ENCODE measurements around the gene NBL1.

NBL1 gene

DNA sequence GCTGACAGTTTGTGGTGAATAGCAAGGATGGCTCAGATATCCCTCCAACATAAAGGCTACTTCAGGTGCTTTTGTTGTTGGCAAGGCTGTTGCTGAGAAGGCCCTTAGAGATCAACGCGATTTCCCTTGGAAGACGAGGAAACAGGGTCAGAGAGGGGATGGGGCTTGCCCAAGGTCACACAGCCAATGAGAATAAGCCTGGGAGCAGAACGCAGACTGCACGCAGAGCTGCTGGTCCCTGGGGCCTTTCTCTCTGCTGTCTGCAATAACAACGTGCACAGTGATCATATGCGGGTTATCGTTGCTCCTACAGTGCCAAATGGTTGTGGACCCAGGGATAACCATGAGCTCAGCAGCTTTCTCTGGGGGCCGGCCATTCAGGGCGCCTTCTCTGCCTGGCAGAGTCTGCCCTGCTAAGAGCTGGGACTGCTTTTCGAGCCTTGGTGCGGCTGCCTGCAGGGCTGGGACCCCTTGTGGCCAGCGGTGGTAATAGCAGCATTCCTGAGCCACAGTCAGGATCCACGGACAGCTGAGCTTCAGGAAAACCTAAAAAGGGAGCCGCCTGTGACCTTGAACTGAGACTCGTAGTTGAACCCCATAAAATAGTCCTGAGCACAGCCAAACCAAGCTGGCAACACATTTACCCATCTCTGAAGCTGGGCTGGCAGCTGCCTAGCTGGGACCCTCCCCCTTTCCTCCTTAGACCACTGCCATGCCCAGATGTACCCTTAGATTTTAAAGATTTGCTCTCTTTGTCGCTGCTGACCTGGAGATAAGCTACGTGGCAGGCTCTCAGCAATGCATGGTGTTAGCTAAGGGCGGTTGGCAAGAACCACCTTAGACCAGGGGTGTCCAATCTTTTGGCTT lies 60.4 kb downstream of the NBL1 start:
- DNase-seq: peak; percentile 65 to 80 (median 68)

DNA sequence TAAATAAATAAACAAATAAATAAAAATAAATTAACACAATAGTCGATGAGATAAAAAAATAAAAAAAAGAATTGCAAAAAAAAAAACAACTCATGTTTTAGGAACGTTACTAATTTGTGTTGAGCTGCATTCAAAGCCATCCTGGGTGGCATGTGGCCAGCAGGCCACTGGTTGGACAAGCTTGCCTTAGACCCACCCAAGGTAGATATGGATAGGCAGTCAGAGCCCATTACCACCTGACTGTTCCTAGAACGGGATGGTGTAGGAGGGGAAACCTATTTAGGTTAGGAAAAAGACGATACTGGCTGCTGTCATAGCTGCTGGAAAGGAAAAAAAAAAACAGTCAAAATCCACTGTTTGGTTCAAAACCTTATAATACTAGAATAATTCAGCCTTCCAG lies 61.4 kb downstream of the NBL1 start:
- DNase-seq: no peak

DNA sequence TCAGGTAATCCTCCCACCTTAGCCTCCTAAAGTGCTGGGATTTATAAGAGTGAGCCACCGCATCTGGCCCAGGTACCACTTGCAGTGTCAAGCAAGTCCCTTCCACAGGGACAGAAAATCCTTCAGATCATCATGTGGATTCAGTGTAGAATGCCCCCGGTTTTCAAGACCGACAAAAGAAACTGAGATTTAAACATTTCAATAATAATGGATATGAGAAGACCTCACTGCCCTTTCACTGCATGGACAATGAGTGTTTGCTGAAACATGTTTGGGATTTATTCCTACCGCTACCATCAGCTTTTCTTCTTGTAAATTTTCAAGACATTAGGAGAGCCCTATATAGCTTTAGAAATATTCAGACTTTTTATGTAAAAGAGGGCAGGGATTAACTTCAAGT lies 62.0 kb downstream of the NBL1 start:
- no peak for DNase-seq
